ENCODE data around the gene CLASP1. TPM values are rescaled to one million over a fixed set of nuclear protein-coding genes. Genes with fewer than 3 reads are reported as not detected.

CLASP1 gene
- total RNA-seq, 1 experiment from 2014 or later: 45.9 TPM

DNA sequence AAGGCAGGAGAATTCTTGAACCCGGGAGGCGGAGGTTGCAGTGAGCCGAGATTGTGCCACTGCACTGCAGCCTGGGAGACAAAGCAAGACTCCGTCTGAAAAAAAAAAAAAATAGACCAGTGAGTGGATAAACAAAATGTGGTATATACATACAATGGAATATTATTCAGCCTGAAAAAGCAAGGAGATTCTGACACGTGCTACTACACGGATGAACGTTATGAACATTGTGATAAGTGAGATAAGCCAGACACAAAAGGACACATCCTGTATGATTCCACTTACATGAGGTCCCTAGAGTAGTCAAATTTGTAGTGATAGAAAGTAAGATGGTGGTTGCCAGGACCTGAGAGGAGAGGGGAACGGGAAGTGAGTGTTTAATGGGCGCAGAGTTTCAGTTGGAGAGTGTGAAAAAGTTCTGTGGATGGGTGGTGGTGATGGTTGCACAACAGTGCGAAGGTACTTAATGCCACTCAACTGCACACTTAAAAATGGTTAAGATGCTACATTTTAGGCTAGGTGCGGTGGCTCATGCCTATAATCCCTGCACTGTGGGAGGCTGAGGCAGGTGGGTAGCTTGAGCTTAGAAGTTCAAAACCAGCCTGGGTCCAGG, 49.2 kb upstream of the CLASP1 start:
- Histone ChIP-seq H3K14ac (ENCODE audit: insufficient read depth, low read length) (no peak overlapping the region), H4K91ac (ENCODE audit: insufficient read length, low read depth, low read length) (no peak overlapping the region), H4K5ac (ENCODE audit: insufficient read length, low read depth, low read length) (no peak overlapping the region), H2BK20ac (ENCODE audit: low read depth, low read length, poor library complexity, severe bottlenecking) (no peak overlapping the region), H2AK5ac (ENCODE audit: insufficient read length, low read length) (no peak overlapping the region), H2BK12ac (ENCODE audit: insufficient read length, low read depth, low read length) (no peak overlapping the region), H3K18ac (ENCODE audit: insufficient read length, low read depth, low read length) (no peak overlapping the region), H3K27me3 (ENCODE audit: insufficient read depth, low read length) (no peaks in the 10 kb centered on the region), H2BK15ac (ENCODE audit: low read depth, low read length) (no peak overlapping the region), H2BK120ac (ENCODE audit: low read depth, low read length, poor library complexity, severe bottlenecking) (no peak overlapping the region), H3K9me3 (ENCODE audit: control insufficient read depth, low read depth, low read length) (no peaks in the 10 kb centered on the region), H3K79me2 (ENCODE audit: insufficient read depth, low read length) (no peaks in the 10 kb centered on the region), H2BK5ac (ENCODE audit: insufficient read length, low read length) (no peak overlapping the region), H3K23me2 (ENCODE audit: insufficient read length, low read depth, low read length, poor library complexity, severe bottlenecking) (peaks cover 4% of the 10 kb centered on the region), H4K8ac (replicated peaks; ENCODE audit: insufficient read length, low read depth, low read length) (no peak overlapping the region), H3K27ac (ENCODE audit: insufficient read length, low read depth, low read length) (no peak overlapping the region), H4K20me1 (ENCODE audit: control insufficient read depth, insufficient read depth, insufficient read length) (no peaks in the 10 kb centered on the region), H3K4me2 (ENCODE audit: insufficient read depth, insufficient read length, low read length) (no peak overlapping the region), H3K4me1 (ENCODE audit: insufficient read depth, low read length) (peaks cover 3% of the 10 kb centered on the region; the same call in 1 of the 2 replicates), H3K79me1 (ENCODE audit: insufficient read depth, low read depth, low read length, poor library complexity, severe bottlenecking) (no peaks in the 10 kb centered on the region), H3K23ac (ENCODE audit: insufficient read length, low read depth, low read length) (no peak overlapping the region), H3K56ac (ENCODE audit: insufficient read length, low read depth, low read length) (no peak overlapping the region), H2AFZ (ENCODE audit: low read length) (no peak overlapping the region), H3T11ph (ENCODE audit: low read length) (no peak overlapping the region), H3K9ac (ENCODE audit: extremely low read depth, insufficient read length, low read length) (no peak overlapping the region), H3K4ac (ENCODE audit: low read depth, low read length) (no peak overlapping the region)
- no peak for DNase-seq
- Mint-ChIP-seq H3K4me3 (no peak overlapping the region), H3K36me3 (ENCODE audit: insufficient read depth in 1 of 3, low read depth in 3 of 3) (no peaks in the 10 kb centered on the region; a peak in 1 of 7 replicates), H3K27me3 (ENCODE audit: low read depth) (no peaks in the 10 kb centered on the region; the same call in 1 of the 2 replicates), H3K27ac (no peak overlapping the region), H3K4me1 (peaks cover 12 to 14% of the 10 kb centered on the region in 2 experiments), H3K9me3 (no peaks in the 10 kb centered on the region)
- no peak for TF ChIP-seq CTCF (conservative IDR thresholded peaks at IDR 0.05)
- WGBS (ENCODE audit: extremely low coverage, insufficient read length, low lambda C conversion rate): no CpG with 5 or more reads among the region's 11 CpGs

Measured in H9 (cell line).